ENCODE results near the gene COMMD3.
"Not testable (repeated sequence)": the region's sequence is repeated elsewhere in the genome, so short reads cannot be mapped to it uniquely, and the experiment has no call there.

COMMD3 gene

DNA sequence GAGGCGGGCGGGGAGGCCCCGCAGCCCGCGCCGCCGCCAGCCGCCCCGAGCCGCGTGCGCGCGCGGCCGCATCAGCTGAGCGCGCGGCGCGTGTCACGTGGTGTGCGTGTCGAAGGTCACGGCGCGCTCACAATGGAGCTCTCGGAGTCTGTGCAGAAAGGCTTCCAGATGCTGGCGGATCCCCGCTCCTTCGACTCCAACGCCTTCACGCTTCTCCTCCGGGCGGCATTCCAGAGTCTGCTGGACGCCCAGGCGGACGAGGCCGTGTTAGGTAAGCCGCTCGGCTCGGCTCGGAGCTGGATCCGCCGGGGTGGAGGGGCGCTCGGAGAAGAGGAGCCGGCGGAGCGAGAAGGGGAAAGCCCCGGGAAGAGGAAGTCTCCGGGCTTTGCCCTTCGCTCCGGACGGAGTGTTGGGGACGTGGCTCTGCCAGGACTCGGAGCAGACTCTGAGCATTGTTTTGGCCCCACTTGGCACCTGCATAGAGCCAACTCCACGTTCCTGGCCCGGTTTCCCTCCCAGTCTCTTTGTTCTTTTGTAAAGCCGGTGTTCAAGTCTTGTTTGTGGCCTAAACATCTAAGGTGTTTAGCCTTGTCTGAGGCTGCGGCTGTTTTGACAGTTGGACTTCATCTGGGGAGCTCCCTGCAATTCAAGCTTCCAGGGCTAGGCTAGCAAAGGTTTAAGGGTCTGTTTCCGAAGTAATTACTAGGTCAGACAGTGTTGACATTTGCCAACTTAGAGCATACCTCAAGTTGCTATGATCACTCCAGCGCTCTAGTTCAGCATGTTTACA, at the start of gene COMMD3:
Gene COMMD3 (plus strand): TSS at position 103 of the 790 bp plus-strand sequence. CDS start 30 bp downstream, at position 133.
- no peak for DNase-seq (ENCODE audit: low read depth)

DNA sequence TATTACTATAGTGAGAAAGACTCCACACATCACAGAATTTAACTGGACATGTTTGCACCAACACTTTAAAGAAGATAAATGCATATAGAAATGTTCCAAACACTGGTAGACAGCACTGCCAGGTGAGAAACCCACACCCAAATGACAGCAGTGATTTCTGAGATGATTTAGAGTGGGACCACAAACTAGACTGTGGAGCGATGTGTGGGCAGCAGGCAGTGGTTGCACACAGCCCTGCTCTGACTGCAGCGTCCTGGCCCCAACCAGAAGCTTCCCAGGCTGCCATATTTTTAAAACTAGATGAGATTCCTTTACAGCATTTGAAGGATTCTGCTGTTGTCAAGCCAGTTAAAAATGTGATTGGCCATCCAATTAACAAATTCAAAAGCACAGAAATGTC, 47.7 kb upstream of the COMMD3 start:
- no peak for DNase-seq (ENCODE audit: low read depth)

DNA sequence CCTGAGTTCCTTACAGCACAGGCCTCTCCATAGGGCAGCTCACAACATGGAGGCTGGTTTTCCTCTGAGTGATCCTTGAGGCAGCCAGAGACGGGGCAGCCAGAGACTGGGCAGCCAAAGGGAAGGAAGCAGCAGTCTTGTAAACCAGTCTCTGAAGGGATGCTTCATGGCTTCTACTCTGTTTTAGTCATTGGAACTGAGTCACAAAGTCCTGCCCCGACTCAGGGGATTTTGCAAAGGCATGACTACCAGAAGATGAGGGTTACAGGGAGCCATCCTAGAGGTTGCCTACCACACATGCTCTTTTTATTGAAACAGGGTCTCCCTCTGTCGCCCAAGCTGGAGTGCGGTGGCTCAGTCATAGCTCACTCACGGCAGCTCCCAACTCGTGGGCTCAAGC, 44.4 kb upstream of the COMMD3 start:
- no peak for DNase-seq (ENCODE audit: low read depth)

DNA sequence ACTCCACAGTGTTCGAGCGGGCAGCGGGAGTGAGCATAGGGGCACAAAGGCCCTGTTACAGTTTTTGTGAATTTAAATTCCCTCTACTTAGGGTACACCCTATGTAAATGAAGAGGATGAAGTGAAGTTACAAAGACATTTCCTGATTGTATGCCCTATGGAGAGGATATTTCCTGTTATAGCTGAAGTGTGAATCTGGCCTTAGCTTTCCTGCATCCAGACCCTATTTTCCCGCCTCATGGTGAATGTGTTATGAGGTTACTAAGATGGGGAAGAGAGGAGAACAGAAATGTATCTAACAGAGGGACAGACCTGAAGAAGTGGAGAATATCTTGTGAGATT, 37.8 kb upstream of the COMMD3 start:
- no peak for DNase-seq (ENCODE audit: low read depth)

DNA sequence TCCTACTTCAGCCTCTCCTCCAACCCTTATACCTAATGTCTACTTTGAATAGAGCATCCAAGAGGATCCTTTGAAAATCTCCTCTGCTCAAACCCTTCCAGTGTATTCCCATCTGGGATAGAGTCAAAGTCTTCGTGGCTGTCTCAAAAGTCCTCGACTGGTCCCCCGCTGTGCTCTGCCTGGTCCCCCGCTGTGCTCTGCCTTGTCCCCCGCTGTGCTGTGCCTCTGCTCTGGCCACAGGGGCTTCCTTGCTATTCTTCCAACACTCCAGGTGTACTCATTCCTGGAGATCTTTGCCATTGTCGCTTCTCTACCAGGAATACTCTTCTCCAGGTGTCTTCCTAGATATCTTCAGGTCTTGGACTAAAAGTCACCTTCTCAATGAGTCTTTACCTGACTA, 36.1 kb upstream of the COMMD3 start:
- DNase-seq (ENCODE audit: low read depth) = no peak

DNA sequence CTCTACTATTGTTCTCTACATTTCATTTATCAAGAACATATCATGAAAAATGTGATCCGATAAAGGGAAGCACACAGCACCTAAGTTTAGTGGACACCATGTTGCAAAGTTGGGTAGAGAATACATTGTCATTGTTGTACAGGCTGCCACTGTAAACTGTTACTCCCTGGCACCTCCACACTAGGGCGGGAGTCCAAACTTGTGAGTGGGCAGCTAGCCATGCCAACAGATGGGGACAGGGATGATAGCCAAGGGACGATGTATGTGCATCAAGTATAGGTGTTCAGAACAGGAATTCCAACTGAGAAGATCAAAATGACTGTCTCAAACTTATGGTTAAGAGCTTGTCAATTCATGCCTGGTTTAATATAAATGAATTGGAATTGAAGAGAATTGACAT, 31.1 kb upstream of the COMMD3 start:
- DNase-seq (ENCODE audit: low read depth) = no peak

DNA sequence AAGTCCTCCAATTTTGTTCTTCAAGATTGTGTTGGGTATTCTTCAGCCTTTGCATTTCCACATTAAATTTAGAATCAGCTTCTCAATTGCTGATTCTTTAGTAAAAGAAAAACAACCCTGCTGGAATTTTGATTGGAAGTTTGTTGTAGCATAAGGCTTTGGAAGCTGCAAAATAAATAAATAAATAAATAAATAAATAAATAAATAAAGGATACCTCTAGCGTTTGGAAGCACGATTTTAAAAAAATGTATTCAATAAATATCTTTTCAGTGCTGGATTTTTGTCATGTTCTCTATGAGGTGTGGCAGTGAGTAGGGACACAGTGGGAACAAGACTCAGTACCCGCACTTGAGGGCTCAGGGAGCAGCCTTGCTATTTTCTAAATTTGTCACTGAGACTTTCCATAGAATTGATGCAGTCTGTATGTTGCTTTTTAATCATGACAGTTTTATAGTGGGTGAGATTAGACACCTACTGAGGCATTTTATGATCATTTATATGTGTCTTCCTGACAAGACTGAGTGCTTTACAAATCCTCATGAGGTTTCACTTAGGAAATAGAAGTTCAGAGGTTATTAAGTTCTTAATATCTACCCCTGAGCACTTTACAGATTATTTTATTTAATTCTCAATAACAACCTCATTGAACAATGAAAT, 22.3 kb upstream of the COMMD3 start:
- no peak for DNase-seq (ENCODE audit: low read depth)

DNA sequence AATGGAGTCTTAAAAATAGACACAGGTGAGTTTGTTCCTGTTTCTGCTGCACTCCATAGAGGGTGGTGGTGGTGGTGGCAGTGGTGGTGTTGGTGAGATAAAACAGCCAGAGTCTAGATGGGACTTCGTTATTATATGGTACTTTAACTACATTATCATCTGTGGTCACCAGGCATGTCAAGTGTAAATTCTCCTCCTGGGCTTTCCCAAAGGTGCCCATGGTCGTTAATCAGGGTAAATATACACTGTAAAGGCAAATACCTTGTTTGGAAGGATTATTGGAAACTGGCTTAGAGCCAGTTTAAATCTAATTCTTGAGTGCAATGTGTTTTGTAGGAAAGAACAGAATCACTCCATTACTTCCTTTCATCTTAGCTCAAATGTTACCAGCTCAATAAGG, 21.5 kb upstream of the COMMD3 start:
- DNase-seq (ENCODE audit: low read depth) = no peak

DNA sequence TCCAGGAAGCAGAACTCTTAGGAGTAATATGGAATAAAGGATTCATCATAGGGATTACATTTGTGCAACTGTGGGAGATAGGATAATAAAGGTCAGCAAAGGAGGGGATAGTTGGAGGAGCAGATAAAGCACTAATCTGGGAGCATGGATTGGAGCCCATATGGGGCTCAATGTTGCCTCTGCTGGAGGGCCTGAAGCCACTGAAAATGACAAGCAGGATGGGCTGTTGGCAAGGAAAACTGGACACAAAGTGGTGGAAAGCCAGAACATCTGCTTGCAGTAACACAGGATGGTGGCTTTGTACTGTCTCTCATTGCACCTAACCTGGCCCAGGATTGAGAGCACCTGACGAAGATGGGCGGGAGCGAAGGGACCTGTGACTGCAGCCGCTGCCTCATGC, 15.0 kb upstream of the COMMD3 start:
- no peak for DNase-seq (ENCODE audit: low read depth)

DNA sequence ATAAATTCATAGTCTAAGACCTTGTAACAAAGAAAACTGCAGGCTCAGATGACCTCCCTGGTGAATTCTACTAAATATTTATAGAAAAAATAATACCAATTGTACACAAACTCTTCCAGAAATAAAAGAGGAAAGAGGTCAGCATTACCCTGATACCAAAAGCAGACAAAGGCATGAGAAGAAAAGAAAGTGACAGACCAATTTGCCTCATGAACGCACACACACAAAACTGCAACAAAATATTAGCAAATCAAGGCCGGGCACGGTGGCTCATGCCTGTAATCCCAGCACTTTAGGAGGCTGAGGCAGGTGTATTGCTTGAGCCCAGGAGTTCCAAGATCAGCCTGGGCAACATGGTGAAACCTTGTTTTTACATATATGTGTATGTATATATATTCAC, 12.7 kb upstream of the COMMD3 start:
- no peak for DNase-seq (ENCODE audit: low read depth)

DNA sequence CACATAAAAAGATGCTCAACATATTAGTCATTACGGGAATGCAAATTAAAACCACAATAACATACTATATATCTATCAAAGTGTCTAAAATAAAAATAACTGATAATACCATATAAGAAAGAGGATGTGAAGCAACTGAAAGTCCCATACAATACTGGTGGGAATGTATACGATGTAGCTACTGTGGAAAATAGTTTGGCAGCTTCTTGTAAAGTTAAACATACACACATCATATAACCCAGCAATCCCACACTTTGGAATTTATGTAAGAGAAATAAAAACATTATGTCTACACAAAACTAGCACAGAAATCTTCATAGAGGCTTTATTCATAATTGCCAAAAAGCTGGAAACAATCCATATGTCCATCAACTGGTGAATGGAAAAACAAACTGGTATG, 10.5 kb upstream of the COMMD3 start:
- DNase-seq (ENCODE audit: low read depth) = no peak

DNA sequence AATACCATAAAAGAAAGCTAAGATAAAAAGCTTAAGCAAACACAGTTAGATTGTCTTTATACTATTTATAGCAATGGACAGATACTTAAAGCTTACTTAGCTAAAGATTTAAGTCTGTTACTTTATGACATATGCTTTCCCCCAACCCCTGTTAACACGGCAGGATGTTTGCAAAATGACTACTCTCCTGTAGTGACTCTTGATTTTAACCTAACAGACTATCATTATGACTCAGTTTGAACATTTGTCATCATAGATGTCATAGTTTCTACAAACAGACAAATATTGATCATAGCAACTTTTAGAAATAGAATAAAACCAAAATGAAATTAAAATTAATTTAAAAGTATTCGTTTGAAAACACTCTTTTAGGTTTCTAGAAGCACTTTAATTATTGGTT, 7.8 kb upstream of the COMMD3 start:
- DNase-seq (ENCODE audit: low read depth) = no peak

DNA sequence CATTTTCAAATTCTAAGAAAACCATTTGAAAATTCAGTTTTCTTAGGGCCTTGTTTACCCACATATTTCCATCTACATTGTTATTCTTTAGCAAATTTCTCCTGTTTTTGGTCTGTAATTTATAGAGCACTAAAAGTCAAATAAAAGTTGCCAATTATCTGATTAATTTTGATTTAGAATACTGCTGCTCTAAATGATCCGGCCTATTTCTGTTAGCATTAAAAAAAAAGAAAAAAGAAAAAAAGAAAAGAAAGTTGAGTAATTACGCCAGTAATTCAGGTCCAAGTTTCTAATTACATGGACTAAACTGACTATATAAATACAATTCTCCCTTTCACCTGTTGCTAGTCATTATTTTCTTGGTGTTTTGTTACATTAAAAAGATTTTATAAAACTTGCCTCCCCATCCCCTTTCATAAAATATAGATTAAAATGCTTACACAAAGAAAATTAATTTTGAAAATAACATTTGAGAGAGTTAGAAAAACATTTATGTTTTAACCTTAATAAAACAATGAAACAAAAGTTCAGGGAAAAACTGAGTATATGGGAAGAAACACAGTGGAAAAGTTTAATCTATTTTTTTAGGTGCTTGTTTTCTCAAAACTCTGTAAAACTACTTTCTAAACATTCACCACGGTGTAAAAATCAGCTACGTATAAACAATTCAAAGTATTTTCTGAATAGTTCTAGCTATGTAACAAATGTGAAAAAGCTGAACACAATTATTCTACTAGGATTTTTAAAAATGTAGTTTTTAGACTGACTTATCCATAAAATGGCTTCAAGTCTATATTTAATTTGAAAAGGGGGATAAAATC, 6.8 kb upstream of the COMMD3 start:
- no peak for DNase-seq (ENCODE audit: low read depth)

DNA sequence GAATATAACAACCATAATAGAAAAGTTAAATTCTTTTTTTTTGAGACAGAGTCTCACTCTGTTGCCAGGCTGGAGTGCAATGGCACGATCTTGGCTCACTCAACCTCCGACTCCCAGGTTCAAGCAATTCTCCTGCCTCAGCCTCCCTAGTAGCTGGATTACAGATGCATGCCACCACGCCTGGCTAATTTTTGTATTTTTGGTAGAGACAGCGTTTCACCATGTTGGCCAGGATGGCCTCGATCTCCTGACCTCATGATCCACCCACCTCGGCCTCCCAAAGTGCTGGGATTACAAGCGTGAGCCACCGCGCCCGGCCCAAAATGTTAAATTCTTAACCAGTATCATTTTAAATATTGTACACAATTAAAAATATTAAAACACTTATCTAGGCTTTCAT, 6.2 kb upstream of the COMMD3 start:
- not testable (repeated sequence) for DNase-seq (ENCODE audit: low read depth)

DNA sequence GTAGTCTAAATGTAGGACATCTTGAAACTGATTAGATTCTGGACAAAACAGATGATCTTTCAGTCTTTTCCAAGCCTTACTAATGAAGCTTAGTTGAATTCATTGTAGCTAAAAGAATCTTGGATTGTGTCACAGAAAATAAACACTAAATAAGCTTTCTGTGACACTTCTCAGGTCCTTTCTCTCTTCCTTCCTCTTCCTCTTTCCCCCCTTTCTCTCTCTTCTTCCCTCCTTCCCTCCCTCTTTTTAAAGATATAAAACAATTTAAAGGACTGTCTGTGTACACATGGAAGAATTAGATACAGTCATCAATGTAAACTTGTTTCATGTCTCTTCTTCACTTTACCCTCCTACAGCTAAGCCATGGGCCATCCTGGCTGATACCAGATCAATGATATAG, 5.3 kb upstream of the COMMD3 start:
- DNase-seq (ENCODE audit: low read depth) = no peak

DNA sequence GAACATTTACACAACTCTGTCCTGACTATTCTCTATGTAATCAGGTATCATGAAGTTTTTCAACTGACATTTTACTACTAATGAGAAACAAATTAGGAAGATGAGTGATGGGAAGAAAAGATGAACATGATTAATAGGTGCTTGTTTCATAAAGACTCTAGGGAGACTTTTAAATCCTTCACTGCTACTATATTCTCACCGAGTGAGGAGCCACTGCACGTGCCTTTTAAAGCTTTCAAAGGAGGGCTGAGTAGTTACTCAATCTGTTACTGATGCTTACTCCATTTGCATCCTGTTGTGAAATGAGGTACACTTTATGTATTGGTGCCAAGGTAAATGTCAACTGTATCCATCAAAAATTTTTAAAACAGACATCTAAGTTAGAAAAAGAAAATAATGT, 1.3 kb upstream of the COMMD3 start:
- no peak for DNase-seq (ENCODE audit: low read depth)

DNA sequence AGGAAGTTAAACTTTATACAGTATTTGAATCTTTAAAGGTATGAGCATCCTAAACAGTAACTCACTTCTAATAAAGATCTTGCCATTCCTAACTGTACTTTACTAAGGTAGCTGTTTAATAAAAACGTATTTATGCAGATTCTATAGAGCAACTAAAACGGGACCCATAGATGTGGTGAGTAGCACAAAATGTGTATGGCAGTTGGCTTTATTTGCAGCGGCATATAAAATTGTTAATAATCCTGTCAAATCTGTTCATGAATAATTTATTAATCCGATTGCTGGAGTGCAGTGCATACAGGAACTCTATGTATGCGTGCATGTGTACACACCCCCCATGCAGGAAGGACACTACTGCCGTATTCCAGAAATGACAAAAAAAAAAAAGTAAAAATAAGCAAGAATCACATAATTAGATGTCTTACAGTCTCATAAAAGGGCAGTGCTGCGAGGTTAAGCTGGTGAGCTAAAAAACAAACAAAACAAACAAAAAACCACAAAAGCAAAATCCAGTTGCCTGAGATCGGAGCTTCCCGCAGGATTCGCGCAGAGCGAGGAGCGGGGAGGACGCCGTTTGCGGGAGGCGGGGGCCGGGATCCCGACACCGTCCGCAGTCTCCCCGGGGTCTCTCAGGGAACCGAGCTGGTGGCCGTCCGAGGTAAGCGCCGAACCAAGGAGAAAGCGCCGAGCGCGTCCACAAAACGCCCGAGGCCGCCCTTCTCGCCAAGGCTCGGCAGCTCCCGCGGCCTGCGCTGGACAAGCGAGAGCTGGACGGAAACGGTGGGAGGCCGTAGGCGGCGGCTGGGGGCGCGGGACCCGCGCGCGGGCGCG, 518 bp upstream of the COMMD3 start:
- DNase-seq (ENCODE audit: low read depth) = no peak

DNA sequence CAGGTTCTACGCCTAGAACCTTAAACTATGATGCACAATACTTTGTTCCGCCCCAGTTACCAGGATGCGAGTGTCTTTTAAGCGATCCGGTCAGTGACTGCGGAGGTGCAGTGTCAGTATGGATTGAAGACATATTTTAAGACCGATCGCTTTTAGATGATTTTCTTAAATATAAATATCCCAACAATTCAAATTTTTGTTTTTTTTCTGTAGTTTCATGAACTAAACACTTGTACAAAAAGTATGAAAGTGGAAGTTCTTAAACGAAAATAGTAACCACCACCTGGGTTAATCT, 835 bp downstream of the COMMD3 start:
- DNase-seq (ENCODE audit: low read depth) = no peak

DNA sequence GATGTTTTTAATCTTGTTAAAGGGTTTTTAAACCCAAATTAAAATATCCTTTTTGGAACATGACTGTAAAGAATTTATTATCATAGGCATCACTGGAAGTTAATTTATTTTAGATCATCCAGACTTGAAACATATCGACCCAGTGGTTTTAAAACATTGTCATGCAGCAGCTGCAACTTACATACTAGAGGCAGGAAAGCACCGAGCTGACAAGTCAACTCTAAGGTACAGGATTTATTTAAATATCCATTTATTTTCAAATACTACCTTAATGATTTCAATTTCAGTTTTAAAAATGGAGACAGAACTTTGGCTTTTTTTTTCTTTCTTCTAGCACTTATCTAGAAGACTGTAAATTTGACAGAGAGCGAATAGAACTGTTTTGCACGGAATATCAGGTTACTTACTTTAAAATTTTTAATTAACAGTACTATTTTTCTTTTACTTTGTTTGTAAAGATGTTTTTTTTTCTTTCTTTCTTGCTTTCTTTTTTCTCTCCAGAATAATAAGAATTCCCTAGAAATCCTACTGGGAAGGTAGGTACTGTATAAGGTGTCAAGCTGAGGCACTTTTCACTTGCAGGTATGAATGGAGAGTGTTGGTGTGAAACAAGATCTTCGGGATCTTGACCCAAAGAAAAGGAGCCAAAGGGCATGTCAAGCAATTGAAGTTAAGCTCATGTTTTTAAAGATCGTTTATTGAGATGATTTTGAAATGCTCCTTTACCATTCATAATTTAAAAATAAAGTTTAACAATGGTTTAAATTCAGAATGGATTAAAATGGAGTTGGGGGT, 1.8 kb downstream of the COMMD3 start:
- no peak for DNase-seq (ENCODE audit: low read depth)

DNA sequence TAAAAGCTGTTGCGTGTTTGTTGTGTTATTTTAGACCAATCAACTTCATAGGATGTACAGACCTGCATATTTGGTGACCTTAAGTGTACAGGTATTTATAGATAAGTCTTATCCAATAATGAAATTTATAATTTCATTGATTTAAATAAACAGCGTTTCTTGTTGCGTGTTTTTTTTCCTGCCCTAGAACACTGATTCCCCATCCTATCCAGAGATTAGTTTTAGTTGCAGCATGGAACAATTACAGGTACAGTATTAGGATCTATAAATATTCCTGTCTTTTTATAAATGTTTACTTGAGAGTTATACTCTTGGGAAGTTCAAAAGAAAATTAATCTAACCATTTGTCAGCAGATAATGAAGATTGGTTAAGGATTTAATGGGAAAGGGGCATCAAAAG, 2.6 kb downstream of the COMMD3 start:
- no peak for DNase-seq (ENCODE audit: low read depth)

DNA sequence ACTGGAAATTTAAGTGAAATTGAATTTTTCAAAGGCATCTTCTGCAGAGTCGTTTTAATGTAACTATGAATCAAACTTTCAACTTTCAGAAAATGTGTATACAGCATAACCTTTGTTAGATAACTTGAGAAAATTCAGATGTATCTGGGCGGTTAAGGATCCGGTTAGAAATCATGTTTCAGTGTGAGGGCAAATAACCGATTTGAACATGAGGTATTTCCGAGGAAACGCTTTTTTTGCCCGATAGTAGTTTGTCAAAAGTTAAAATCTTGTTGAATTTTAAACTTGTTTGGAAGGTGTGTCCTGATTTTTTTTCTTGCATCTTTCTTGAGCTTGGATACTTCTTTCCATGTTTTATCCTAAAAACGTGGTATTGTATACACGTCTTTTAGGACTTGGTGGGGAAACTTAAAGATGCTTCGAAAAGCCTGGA, 3.4 kb downstream of the COMMD3 start:
- no peak for DNase-seq (ENCODE audit: low read depth)

Data from HS-27A (cell line).